ENCODE data around the gene HECTD2. TPM values are rescaled to one million over a fixed set of nuclear protein-coding genes. Genes with fewer than 3 reads are reported as not detected.

The HECTD2 gene
- total RNA-seq, 2 experiments from 2014 or later: 0.92 to 1.0 TPM

DNA sequence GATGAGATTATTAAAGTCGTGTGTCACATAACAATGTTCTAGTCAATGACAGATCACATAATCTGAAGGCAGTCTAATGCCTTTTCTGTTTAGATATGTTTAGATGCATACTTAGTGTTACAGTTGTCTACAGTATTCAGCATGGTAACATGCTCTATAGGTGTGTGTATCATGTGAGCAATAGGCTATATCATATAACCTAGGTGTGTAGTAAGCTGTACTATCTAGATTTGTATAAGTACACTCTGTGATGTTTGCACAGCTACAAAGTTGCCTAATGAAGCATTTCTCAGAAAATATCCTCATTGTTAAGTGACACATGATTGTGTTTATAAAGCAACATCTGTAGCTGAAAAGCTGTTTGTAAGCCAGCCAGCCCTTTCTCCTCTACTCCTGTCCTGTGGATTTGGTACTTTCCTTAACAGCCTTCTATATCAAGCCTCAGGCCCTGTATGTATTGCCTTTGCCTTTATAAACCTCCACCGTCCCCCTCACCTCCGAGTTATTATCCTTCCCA lies 6.3 kb downstream of the HECTD2 start:
- TF ChIP-seq, protein P1, sequence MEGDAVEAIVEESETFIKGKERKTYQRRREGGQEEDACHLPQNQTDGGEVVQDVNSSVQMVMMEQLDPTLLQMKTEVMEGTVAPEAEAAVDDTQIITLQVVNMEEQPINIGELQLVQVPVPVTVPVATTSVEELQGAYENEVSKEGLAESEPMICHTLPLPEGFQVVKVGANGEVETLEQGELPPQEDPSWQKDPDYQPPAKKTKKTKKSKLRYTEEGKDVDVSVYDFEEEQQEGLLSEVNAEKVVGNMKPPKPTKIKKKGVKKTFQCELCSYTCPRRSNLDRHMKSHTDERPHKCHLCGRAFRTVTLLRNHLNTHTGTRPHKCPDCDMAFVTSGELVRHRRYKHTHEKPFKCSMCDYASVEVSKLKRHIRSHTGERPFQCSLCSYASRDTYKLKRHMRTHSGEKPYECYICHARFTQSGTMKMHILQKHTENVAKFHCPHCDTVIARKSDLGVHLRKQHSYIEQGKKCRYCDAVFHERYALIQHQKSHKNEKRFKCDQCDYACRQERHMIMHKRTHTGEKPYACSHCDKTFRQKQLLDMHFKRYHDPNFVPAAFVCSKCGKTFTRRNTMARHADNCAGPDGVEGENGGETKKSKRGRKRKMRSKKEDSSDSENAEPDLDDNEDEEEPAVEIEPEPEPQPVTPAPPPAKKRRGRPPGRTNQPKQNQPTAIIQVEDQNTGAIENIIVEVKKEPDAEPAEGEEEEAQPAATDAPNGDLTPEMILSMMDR (IDR thresholded peaks at IDR 0.05): no peak
- POLR2A ChIA-PET: no interaction called here
- H3K4me1 Mint-ChIP-seq (ENCODE audit: low read depth): no peaks in the 10 kb centered on the region

DNA sequence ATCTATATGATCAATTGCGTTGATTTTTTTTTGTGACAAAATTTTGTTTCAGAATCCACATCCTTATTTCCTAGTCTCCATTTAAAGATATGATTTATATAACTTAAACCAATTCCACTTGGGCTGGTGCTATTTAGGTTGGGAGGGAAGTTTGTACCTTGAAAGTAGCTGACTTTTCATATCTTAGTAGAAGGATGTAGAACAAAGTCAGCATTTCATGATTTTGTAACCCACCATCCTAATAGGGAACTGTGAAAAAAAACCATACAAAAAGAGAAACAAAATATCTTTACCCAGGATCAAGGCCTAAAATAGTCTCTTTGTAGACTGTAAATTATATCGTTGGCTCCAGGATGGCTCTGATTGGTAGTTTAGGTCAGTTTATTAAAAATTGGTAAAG lies 8.3 kb downstream of the HECTD2 start:
- Mint-ChIP-seq H3K4me1 (ENCODE audit: low read depth) (no peaks in the 10 kb centered on the region), H3K4me3 (no peak overlapping the region), H3K36me3 (ENCODE audit: low read depth) (no peaks in the 10 kb centered on the region), H3K27me3 (no peaks in the 10 kb centered on the region), H3K9me3 (no peaks in the 10 kb centered on the region), H3K27ac (no peak overlapping the region)
- intact Hi-C loops (cut with DNase I, micrococcal nuclease): loop anchor here in 1 of 2 experiments (10.0 kb wide), 1 partner anchor 414 kb away; no protein-coding TSS in a partner anchor
- DNase-seq: no peak
- H3K36me3 ChIP-seq (ENCODE audit: insufficient read depth, low read length): no peaks in the 10 kb centered on the region
- no peak overlapping the region for H3K27ac ChIP-seq (ENCODE audit: low read depth in 1 of 2, low read length in 2 of 2)
- POLR2A ChIA-PET: no interaction called here
- H3K27me3 ChIP-seq (ENCODE audit: control insufficient read depth in 1 of 2, insufficient read depth in 2 of 2, low read length in 2 of 2): no peaks in the 10 kb centered on the region
- no peaks in the 10 kb centered on the region for H3K4me1 ChIP-seq (ENCODE audit: insufficient read depth, low read length)
- no peak overlapping the region for H3K4me3 ChIP-seq (ENCODE audit: low read length)
- TF ChIP-seq, protein P1 (IDR thresholded peaks at IDR 0.05): no peak
- no peaks in the 10 kb centered on the region for H3K9me3 ChIP-seq (ENCODE audit: control insufficient read depth in 1 of 2, insufficient read depth in 1 of 2, low read length in 2 of 2)
- no peak for ATAC-seq (ENCODE audit: poor library complexity)
- CTCF ChIA-PET: no interaction called here

More for the DNA sequence above, 6.3 kb downstream of the HECTD2 start:
- no peak overlapping the region for H3K27ac ChIP-seq (ENCODE audit: low read depth in 1 of 2, low read length in 2 of 2)
- Mint-ChIP-seq H3K27me3 (no peaks in the 10 kb centered on the region), H3K27ac (no peak overlapping the region), H3K9me3 (no peaks in the 10 kb centered on the region), H3K4me3 (no peak overlapping the region), H3K36me3 (ENCODE audit: low read depth) (no peaks in the 10 kb centered on the region)
- intact Hi-C loops (cut with DNase I, micrococcal nuclease): loop anchor here in 1 of 2 experiments (10.0 kb wide), 1 partner anchor 412 kb away; no protein-coding TSS in a partner anchor
- H3K9me3 ChIP-seq (ENCODE audit: control insufficient read depth in 1 of 2, insufficient read depth in 1 of 2, low read length in 2 of 2): no peaks in the 10 kb centered on the region
- H3K36me3 ChIP-seq (ENCODE audit: insufficient read depth, low read length): no peaks in the 10 kb centered on the region
- H3K4me3 ChIP-seq (ENCODE audit: low read length): no peak overlapping the region
- peaks cover 3 to 8% of the 10 kb centered on the region in 2 experiments for H3K27me3 ChIP-seq (ENCODE audit: control insufficient read depth in 1 of 2, insufficient read depth in 2 of 2, low read length in 2 of 2)
- no peak for ATAC-seq (ENCODE audit: poor library complexity)
- CTCF ChIA-PET: no interaction called here
- no peaks in the 10 kb centered on the region for H3K4me1 ChIP-seq (ENCODE audit: insufficient read depth, low read length)
- DNase-seq: no peak

DNA sequence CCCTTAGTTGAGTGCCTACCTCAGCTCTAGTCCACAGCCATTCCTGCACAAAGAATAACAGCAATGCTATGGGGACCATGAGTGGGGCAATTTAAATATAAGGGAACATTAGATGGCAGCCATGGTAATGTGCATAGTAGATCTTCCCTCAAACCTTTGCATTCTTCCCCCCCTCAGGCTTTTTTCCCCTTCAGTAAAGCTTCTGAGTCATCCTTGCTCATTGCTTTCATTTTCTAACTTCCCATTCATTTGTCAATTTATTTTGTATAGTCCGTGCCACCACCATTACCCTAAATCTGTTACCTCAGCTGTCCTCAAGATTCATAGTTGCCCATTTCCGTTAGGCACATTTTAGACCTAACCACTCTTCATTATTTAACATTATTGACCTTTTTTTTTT lies 10.7 kb downstream of the HECTD2 start:
- H3K36me3 ChIP-seq (ENCODE audit: insufficient read depth, low read length): no peaks in the 10 kb centered on the region
- no peaks in the 10 kb centered on the region for H3K36me3 Mint-ChIP-seq (ENCODE audit: low read depth)
- no peaks in the 10 kb centered on the region for H3K4me1 Mint-ChIP-seq (ENCODE audit: low read depth)
- intact Hi-C loops (cut with DNase I, micrococcal nuclease): no loop called here
- no peak for DNase-seq
- H3K9me3 ChIP-seq (ENCODE audit: control insufficient read depth in 1 of 2, insufficient read depth in 1 of 2, low read length in 2 of 2): no peaks in the 10 kb centered on the region
- no peak for ATAC-seq (ENCODE audit: poor library complexity)
- no peak overlapping the region for H3K4me3 ChIP-seq (ENCODE audit: low read length)
- CTCF ChIA-PET: no interaction called here
- no peaks in the 10 kb centered on the region for H3K27me3 Mint-ChIP-seq
- H3K27ac ChIP-seq (ENCODE audit: low read depth in 1 of 2, low read length in 2 of 2): no peak overlapping the region
- no peaks in the 10 kb centered on the region for H3K27me3 ChIP-seq (ENCODE audit: control insufficient read depth in 1 of 2, insufficient read depth in 2 of 2, low read length in 2 of 2)
- no peaks in the 10 kb centered on the region for H3K4me1 ChIP-seq (ENCODE audit: insufficient read depth, low read length)
- H3K4me3 Mint-ChIP-seq: no peak overlapping the region
- TF ChIP-seq, protein P1 (IDR thresholded peaks at IDR 0.05): no peak
- POLR2A ChIA-PET: no interaction called here
- no peaks in the 10 kb centered on the region for H3K9me3 Mint-ChIP-seq
- H3K27ac Mint-ChIP-seq: no peak overlapping the region

Measured in CD4-positive, alpha-beta T cell (primary cell).